PC-9 (cell line): ENCODE results near the gene RAD51AP2.
A peak's percentile ranks its signal among the peaks of the same experiment; 100 is the strongest.

Source experiments
- EZH2 ChIP-seq: fragments of 200-600 bp; sonication (generic); IDR thresholded peaks from 2 replicates; pipeline ENCODE4 v1.8.0; 2017; ENCODE audit warnings: antibody characterized with exemption, low read depth
- TF ChIP-seq, protein P1 (sequence below): fragments of 200-600 bp; sonication (generic); conservative IDR thresholded peaks from 2 replicates; pipeline ENCODE4 v1.6.1; 2017; ENCODE audit warnings: mixed run types, antibody characterized with exemption, mild to moderate bottlenecking, moderate library complexity

DNA sequence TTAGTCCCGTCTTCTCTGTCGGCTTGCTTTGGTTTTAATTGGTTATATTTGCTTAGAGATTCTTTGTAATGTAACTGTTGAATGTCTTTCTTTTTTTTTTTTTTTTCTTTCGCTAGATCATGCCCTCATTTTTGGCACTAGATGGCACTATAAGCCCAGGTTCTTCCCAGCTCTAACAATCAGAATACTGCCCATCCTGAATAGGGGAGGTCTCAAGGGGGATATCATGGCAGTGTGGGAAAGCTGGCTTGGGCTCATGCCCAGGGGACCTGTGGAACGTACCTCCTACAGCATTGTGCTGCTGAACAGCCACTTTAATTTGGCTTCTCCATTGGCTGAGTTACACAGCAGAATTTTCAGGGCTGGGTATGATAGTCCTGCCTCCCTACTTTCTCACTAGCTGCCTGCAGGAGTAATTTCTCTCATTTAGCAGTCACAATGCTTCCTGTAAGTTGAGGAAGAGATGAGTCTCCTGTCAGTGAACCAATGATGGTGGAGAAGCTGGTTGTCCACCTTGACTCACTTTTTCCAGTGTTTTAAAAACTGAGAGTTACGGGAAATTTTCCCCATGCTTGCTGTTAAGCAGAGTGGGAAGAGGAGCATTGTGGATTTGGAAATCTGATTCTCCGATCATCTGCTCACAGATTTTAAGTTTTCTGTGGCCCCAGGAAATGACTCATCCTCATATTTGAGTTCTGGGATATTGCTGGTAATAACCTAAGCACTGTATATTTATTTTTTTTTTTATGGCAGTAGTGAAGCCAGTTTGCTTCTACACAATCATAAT, 47.2 kb downstream of the RAD51AP2 start:
- TF ChIP-seq, protein P1, sequence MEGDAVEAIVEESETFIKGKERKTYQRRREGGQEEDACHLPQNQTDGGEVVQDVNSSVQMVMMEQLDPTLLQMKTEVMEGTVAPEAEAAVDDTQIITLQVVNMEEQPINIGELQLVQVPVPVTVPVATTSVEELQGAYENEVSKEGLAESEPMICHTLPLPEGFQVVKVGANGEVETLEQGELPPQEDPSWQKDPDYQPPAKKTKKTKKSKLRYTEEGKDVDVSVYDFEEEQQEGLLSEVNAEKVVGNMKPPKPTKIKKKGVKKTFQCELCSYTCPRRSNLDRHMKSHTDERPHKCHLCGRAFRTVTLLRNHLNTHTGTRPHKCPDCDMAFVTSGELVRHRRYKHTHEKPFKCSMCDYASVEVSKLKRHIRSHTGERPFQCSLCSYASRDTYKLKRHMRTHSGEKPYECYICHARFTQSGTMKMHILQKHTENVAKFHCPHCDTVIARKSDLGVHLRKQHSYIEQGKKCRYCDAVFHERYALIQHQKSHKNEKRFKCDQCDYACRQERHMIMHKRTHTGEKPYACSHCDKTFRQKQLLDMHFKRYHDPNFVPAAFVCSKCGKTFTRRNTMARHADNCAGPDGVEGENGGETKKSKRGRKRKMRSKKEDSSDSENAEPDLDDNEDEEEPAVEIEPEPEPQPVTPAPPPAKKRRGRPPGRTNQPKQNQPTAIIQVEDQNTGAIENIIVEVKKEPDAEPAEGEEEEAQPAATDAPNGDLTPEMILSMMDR = peak; percentile 75
- TF ChIP-seq EZH2 = no peak
